GM13977 (cell line): Measurements from ENCODE around the gene ZNF697.

Experiments
- DNase-seq: peaks from one replicate; pipeline ENCODE4 v3.0.0; 2012; ENCODE audit warnings: low spot score
- in situ Hi-C: fragments of 300-500 bp; cut with MboI; formaldehyde crosslinking; loops from one replicate; pipeline ENCODE4 v1.12.0; 2022; ENCODE audit warnings: low sequenced_read_pairs, low pct_unique_long_range_greater_than_20kb, mixed read lengths, inconsistent platforms; ENCODE audit not compliant: unreplicated experiment
- TF ChIP-seq, protein P1 (sequence below): IDR thresholded peaks from 2 replicates; pipeline ENCODE4 v1.5.1; 2012; ENCODE audit warnings: mild to moderate bottlenecking, control low read depth; ENCODE audit not compliant: insufficient read depth; ENCODE audit errors: extremely low read depth, missing control alignments

ZNF697 gene

DNA sequence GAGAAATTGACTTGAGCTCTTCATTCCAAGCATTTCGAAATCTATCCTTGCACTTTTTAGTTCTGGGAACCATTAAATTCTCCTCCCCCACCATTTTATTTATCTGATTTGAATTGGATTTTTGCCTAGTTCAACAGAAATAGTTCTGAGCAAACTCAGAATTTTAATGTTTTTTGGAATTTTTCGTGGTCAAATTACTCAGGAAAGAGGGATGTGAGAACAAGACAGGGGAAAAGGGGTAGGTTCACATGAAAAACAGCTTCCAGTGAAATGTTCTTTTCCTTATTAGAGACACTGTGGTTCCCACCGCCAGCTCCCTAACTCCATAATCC lies 5.7 kb upstream of the ZNF697 start:
- no peak for DNase-seq
- in situ Hi-C loops: no loop called here
- TF ChIP-seq, protein P1, sequence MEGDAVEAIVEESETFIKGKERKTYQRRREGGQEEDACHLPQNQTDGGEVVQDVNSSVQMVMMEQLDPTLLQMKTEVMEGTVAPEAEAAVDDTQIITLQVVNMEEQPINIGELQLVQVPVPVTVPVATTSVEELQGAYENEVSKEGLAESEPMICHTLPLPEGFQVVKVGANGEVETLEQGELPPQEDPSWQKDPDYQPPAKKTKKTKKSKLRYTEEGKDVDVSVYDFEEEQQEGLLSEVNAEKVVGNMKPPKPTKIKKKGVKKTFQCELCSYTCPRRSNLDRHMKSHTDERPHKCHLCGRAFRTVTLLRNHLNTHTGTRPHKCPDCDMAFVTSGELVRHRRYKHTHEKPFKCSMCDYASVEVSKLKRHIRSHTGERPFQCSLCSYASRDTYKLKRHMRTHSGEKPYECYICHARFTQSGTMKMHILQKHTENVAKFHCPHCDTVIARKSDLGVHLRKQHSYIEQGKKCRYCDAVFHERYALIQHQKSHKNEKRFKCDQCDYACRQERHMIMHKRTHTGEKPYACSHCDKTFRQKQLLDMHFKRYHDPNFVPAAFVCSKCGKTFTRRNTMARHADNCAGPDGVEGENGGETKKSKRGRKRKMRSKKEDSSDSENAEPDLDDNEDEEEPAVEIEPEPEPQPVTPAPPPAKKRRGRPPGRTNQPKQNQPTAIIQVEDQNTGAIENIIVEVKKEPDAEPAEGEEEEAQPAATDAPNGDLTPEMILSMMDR: no peak

GRCh38 chr1:119653135-119653838 lies 5.2 kb upstream of the ZNF697 start:
- TF ChIP-seq, protein P1: no peak
- DNase-seq: no peak
- in situ Hi-C loops: no loop called here

DNA sequence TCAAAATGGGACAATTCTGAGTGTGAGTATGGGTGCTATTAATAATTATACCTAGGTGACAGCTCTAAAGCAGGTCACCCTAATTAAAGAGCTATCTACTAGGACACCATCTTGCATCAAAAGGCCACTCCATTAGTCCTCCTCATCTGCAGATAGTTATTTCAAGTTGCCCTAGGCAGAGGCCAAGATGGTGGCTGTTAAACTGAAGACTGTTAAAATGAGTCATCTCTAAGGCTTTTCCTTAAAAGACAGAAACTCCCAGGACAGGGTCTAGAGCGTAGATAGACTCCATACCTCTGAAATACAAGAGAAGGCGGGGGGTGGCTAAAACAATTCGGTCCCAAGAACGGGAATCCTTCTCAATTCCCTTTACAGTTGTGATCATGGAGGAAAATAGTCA lies 4.5 kb upstream of the ZNF697 start:
- in situ Hi-C loops: no loop called here
- TF ChIP-seq, protein P1: no peak
- DNase-seq: no peak

- in situ Hi-C loops: no loop called here
- TF ChIP-seq, protein P1: no peak
- DNase-seq: no peak
Measured at GRCh38 chr1:119651641-119652040, 3.6 kb upstream of the ZNF697 start.

DNA sequence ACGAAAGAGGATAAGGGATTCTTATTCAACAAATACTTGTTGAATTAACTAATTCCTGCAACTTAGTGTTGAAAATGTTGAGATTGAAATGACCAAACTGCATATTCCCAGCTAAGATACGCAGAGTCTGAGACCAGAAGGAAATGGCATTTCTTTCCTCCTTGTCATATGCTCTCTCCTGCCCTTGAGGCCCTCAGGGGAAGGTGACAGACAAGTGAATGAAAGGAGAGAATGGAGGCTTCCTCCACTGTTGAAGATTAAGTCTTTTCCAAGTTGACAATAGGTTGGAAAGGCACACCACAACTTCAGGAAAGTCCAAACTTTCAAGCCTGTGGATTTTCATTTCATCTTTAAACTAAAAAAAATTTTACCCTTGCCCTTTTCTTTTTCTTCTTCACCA lies 3.1 kb upstream of the ZNF697 start:
- TF ChIP-seq, protein P1: no peak
- DNase-seq: no peak
- in situ Hi-C loops: no loop called here

DNA sequence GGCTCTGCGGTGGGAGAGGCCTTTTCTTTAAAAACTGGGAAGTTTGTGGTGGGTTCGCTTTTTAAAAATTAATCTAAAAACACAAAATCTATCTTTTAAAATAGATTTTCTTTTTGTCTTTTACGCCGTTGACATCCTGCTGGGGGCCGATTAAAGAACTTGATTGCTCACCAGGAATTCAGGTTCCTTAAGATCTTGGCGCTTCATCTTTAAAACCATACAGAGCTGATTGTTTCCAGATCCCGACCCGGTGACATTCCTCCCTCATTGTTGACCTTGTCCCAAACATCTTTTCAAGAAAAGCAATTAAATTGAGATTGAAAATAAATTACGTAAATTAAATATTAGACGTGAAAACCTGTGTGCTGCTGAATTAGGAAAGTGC lies 546 bp upstream of the ZNF697 start:
- in situ Hi-C loops: no loop called here
- DNase-seq: no peak
- TF ChIP-seq, protein P1: no peak

GRCh38 chr1:119647228-119647733 lies 785 bp downstream of the ZNF697 start:
- in situ Hi-C loops: no loop called here
- TF ChIP-seq, protein P1: no peak
- no peak for DNase-seq
